OCI-LY1 (cell line): ENCODE data around the gene SIN3A.
"Not testable (repeated sequence)": the region's sequence is repeated elsewhere in the genome, so short reads cannot be mapped to it uniquely, and the experiment has no call there.

Experiments
- H2AFZ ChIP-seq: fragments of 200-600 bp; sonication (generic), shearing (Covaris generic); 2 replicates; pipeline ENCODE4 v1.6.0; 2014; ENCODE audit warnings: antibody characterized with exemption, mild to moderate bottlenecking, low read length
- H3F3A ChIP-seq: fragments of 200-600 bp; sonication (generic), shearing (Covaris generic); 2 replicates; pipeline ENCODE4 v1.6.0; 2014; ENCODE audit warnings: mild to moderate bottlenecking, antibody characterized with exemption, low read length, moderate library complexity; ENCODE audit not compliant: insufficient read depth
- H3K27ac ChIP-seq: fragments of 200-600 bp; sonication (generic); 2 replicates; pipeline ENCODE4 v1.5.1; 2014; ENCODE audit warnings: low read length, mixed run types, mild to moderate bottlenecking, low read depth; ENCODE audit not compliant: poor library complexity, severe bottlenecking
- H3K27me3 ChIP-seq: fragments of 200-600 bp; sonication (generic); 2 replicates; pipeline ENCODE4 v1.6.0; 2014; ENCODE audit warnings: antibody characterized with exemption, mild to moderate bottlenecking, low read length, moderate library complexity; ENCODE audit not compliant: insufficient read depth
- H3K36me3 ChIP-seq: fragments of 200-600 bp; sonication (generic); 2 replicates; pipeline ENCODE4 v1.6.1; 2014; ENCODE audit warnings: mild to moderate bottlenecking, antibody characterized with exemption, low read length, moderate library complexity, mixed read lengths; ENCODE audit not compliant: insufficient read depth
- H3K4me1 ChIP-seq: fragments of 200-600 bp; sonication (generic); 2 replicates; pipeline ENCODE4 v1.5.1; 2014; ENCODE audit warnings: mild to moderate bottlenecking, low read length, moderate library complexity; ENCODE audit not compliant: insufficient read depth, severe bottlenecking
- H3K4me2 ChIP-seq: fragments of 200-600 bp; sonication (generic), shearing (Covaris generic); 2 replicates; pipeline ENCODE4 v1.6.1; 2014; ENCODE audit warnings: low read length
- H3K4me3 ChIP-seq: fragments of 200-600 bp; sonication (generic); 2 replicates; pipeline ENCODE4 v1.5.1; 2014; ENCODE audit warnings: low read length, low read depth, mild to moderate bottlenecking, mixed read lengths; ENCODE audit not compliant: poor library complexity, severe bottlenecking
- H3K79me2 ChIP-seq: fragments of 200-600 bp; shearing (Covaris generic); 2 replicates; pipeline ENCODE4 v1.6.1; 2016; ENCODE audit warnings: mixed run types, low read length, mixed read lengths; ENCODE audit not compliant: insufficient read depth
- H3K9ac ChIP-seq: fragments of 200-600 bp; sonication (generic), shearing (Covaris generic); 2 replicates; pipeline ENCODE4 v1.6.1; 2014; ENCODE audit warnings: mild to moderate bottlenecking, low read length, mixed read lengths
- H3K9me2 ChIP-seq: fragments of 200-600 bp; sonication (generic), shearing (Covaris generic); 2 replicates; pipeline ENCODE4 v1.6.1; 2014; ENCODE audit warnings: low read depth, mild to moderate bottlenecking, low read length, mixed read lengths
- H3K9me3 ChIP-seq: fragments of 200-600 bp; shearing (Covaris generic); 2 replicates; pipeline ENCODE4 v1.6.1; 2014; ENCODE audit warnings: low read length, mixed read lengths
- H4K20me1 ChIP-seq: fragments of 200-600 bp; sonication (generic), shearing (Covaris generic); 2 replicates; pipeline ENCODE4 v1.6.0; 2016; ENCODE audit warnings: mild to moderate bottlenecking, low read length; ENCODE audit not compliant: insufficient read depth
- CTCF ChIP-seq: fragments of 200-600 bp; sonication (generic), shearing (Covaris generic); IDR thresholded peaks from 2 replicates; pipeline ENCODE4 v1.5.1; 2017; ENCODE audit warnings: mild to moderate bottlenecking, antibody characterized with exemption, low read length, moderate library complexity, mixed read lengths
- EZH2 ChIP-seq: fragments of 200-600 bp; sonication (generic), shearing (Covaris generic); IDR thresholded peaks from 2 replicates; pipeline ENCODE4 v1.8.0; 2017; ENCODE audit warnings: borderline replicate concordance, mixed run types, mild to moderate bottlenecking, antibody characterized with exemption, low read length, moderate library complexity, mixed read lengths

The SIN3A gene

GRCh38 chr15:75403892-75404291 is 47.6 kb downstream of the SIN3A start:
- Histone ChIP-seq H3K4me3 (no peak overlapping the region), H3K27me3 (no peaks in the 10 kb centered on the region), H3K79me2 (no peaks in the 10 kb centered on the region), H3K36me3 (peaks cover 94% of the 10 kb centered on the region), H3K9me2 (no peaks in the 10 kb centered on the region), H3K9ac (no peak overlapping the region), H3F3A (no peaks in the 10 kb centered on the region), H3K4me1 (no peaks in the 10 kb centered on the region), H3K9me3 (no peaks in the 10 kb centered on the region), H3K27ac (no peak overlapping the region), H4K20me1 (no peaks in the 10 kb centered on the region), H3K4me2 (no peak overlapping the region), H2AFZ (no peak overlapping the region)
- TF ChIP-seq CTCF = no peak
- no peak for TF ChIP-seq EZH2

- Histone ChIP-seq H3F3A (no peaks in the 10 kb centered on the region), H3K27me3 (no peaks in the 10 kb centered on the region), H3K4me3 (no peak overlapping the region), H3K79me2 (no peaks in the 10 kb centered on the region), H3K9me2 (no peaks in the 10 kb centered on the region), H2AFZ (no peak overlapping the region), H3K9me3 (no peaks in the 10 kb centered on the region), H3K4me1 (no peaks in the 10 kb centered on the region), H3K9ac (no peak overlapping the region), H3K36me3 (peaks cover 96% of the 10 kb centered on the region), H3K27ac (no peak overlapping the region), H3K4me2 (no peak overlapping the region), H4K20me1 (no peaks in the 10 kb centered on the region)
- TF ChIP-seq EZH2 (no peak), CTCF (no peak)
These were observed 54.0 kb downstream of the SIN3A start for GRCh38 chr15:75397494-75397893.

- Histone ChIP-seq H3K4me3 (no peak overlapping the region), H3K79me2 (no peaks in the 10 kb centered on the region), H3K27me3 (no peaks in the 10 kb centered on the region), H3K4me2 (no peak overlapping the region), H3K27ac (no peak overlapping the region), H3K9me2 (no peaks in the 10 kb centered on the region), H3K9me3 (no peaks in the 10 kb centered on the region), H3K9ac (no peak overlapping the region), H3K4me1 (no peaks in the 10 kb centered on the region), H3F3A (no peaks in the 10 kb centered on the region), H4K20me1 (no peaks in the 10 kb centered on the region), H3K36me3 (peaks cover 100% of the 10 kb centered on the region), H2AFZ (no peak overlapping the region)
- TF ChIP-seq CTCF (no peak), EZH2 (no peak)
These were observed 61.6 kb downstream of the SIN3A start for GRCh38 chr15:75389791-75390382.

GRCh38 chr15:75383986-75384385 is 67.5 kb downstream of the SIN3A start:
- H3K4me3 ChIP-seq, H3K9me2 ChIP-seq, H3K9me3 ChIP-seq, H3K27me3 ChIP-seq, H3K9ac ChIP-seq, H3K27ac ChIP-seq, H2AFZ ChIP-seq, H3K4me2 ChIP-seq, H4K20me1 ChIP-seq, H3K79me2 ChIP-seq, H3F3A ChIP-seq, H3K4me1 ChIP-seq: not testable (repeated sequence)
- peaks cover 96% of the 10 kb centered on the region for H3K36me3 ChIP-seq
